HG03521 (cell line): ENCODE measurements around the gene ARHGAP19.

ENCODE experiments used
- ATAC-seq: cut with Tn5 transposase; IDR thresholded peaks from one replicate; pipeline ENCODE4 v1.9.1; 2021; ENCODE audit warnings: mild to moderate bottlenecking, moderate library complexity; ENCODE audit not compliant: unreplicated experiment

The ARHGAP19 gene

DNA sequence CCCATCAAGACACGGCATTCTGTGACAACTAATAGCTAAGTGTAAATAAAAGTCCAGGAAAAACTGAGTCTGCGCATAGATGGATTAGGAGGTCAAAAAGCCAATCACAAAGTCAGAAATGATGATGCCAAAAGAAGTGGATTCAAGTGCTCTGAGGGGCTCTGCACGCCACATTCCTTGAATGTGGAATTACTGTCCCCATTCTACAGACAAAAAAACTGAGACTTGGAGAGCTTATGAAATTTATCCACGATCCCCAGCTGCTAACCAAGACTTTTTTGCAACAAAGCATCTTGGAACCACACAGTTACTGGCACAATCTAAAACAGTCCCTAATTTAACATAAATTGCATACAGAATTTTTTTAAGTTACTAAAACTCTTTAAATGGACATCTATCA is 57.1 kb downstream of the ARHGAP19 start:
- no peak for ATAC-seq

DNA sequence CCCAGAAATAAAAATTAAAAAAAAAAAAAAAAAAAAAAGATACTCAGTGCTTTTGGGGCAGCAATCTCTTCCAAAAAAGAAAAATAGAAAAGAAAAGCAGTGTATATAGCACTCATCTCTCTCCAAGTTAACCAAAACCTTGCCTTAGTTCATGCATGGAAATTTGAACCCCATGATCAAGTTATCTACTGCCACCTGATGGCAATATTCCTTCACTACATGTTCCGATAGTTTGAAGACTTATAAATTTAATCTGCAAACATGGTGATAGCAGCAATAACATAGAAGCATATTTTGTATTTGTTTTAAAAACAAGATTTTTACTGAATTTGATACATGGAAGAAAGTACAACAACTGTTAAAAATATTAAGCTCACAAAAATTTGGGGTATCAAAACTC is 58.0 kb downstream of the ARHGAP19 start:
- no peak for ATAC-seq

GRCh38 chr10:97230146-97230545 is 62.3 kb downstream of the ARHGAP19 start:
- ATAC-seq: no peak

GRCh38 chr10:97229322-97230015 is 63.0 kb downstream of the ARHGAP19 start:
- no peak for ATAC-seq

- no peak for ATAC-seq
Measured at GRCh38 chr10:97228775-97229157, 63.7 kb downstream of the ARHGAP19 start.

DNA sequence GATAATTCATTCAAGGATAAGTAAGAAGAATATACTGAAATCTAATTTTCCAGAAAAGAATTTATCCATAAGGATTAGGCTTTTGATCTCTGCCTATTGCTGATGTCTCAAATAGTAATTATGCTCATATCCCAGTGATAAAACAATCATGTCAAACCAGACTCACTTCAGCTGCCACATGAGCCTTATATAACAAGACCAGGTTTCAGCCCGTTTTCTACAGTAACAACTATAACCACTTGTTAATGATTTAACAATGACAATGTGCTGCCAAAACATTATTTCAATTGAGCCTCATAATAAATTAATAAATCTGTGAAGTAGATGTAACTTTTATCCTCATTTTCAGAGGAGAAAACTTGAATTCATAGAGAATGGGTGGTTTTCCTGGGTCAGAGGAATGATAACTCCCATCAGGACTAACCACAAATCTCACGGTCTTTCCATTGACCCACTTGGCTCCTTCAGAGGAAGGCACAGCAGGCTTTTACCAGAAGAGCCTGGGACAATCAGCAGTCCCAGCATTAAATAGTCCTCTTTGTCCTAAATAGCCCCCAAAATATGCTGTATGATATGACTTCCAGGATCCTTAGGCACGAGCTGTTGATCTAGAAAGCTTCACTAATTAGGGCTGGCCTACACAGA is 64.2 kb downstream of the ARHGAP19 start:
- ATAC-seq: no peak

DNA sequence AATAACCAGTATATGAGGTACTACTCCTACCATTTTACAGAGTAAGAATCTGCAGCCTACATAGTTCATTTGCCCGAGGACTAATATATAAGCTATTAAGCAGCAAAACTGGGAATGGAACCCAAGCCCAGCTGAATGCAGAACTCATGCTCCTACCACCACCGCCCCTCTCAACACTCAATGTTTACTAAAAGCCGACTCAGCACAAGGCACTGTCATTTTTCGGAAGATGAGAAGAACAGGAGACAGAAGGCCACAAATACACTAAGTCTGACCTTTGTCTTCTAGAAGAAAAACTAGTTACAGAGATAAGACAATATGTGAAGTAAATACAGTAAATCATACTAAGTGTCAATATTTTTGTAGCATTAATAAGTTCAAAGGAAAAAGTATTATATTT is 66.0 kb downstream of the ARHGAP19 start:
- no peak for ATAC-seq

DNA sequence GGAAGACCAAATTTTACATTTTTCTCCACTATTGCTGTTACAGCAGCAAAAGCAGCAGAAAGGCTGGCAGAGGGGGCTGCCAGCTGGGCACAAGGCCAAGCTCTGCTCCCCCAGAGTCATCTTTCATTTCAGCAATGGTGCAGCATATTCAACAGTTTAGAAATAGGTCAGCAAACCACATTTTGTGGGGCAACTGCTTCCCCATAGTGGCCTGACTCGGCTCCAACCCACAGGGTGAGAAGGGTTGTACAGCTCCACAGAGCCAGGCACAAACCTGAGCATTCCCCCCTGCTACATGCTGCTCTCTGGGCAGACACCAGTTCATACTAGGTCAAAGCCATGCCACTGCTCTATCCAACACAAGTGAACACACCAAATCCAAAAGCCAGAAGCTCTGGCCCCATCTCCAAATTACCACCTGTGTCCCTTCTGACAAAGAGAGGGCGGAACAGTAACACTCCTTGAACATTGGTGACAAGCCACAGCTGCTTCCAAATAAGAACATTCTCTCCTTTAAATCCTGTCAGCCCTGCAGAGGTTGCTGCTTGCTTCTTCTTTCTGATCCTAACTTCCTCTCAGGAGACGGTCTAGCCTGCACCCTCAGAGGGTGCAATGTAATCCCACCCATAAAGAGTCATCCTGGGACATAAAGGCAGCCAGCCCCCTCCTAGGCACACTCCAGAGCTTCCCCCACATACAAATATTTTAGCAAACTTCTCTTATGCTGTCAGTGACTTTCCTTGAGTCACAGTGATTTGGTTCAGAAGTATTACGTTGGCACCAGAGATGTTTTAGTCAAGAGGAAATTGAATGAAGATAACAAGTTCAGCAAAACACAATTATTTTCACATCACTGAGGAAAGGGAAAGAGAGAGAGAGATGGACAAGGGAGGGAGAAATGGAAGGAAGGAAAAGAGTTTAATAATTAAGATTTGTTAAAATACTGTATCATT is 67.7 kb downstream of the ARHGAP19 start:
- ATAC-seq: no peak

- ATAC-seq: no peak
Measured at GRCh38 chr10:97222326-97222961, 70.0 kb downstream of the ARHGAP19 start.

- no peak for ATAC-seq
Measured at GRCh38 chr10:97220355-97220754, 72.1 kb downstream of the ARHGAP19 start.

GRCh38 chr10:97217299-97217698 is 75.1 kb downstream of the ARHGAP19 start:
- no peak for ATAC-seq

DNA sequence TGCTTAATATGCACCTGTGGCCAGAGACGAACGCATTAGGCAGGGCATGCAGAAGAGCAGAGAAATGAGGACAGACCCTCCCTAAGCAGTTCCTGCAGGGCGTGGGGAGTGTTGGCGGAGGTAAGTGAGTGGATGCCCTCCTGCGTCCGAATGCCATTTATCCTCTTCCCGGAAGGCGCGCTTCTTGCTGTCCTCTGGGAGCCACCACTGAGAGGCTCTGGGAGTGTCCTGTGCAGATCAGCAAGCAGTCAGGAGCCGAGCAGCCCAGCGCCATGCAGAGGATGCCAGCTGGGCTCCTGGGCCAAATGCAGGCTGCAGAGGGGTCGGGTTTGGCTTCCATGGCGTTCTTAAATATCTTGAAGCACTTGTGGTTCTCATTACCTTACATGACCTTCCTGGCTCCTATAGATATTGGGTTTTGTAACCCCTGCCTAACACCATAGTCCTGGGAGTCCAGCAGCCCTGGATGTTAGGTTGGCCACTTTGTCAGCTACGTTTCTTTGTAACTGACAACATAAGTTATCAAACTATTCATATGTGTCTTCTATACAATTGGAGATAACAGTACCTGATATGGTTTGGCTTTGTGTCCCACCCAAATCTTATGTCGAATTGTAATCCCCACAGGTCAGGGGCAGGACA is 76.7 kb downstream of the ARHGAP19 start:
- ATAC-seq: no peak

DNA sequence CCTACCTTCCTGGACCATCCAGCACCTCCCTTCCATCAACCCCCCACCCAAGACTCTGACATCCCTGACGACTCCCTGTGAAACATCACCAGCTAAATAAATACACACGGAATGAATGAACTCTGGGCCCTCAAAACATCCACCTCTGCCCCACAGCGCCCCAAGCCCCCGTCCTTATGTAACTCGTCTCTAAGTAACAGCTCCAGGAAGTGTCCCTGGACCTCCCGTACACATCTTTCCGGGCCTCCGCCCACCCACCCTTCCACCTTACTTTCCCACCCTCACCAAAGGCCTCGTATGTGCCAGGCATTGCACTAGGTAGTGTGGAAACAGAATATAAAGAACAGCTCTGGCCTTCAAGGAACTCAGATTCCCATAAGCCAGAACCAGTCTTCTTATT is 79.0 kb downstream of the ARHGAP19 start:
- no peak for ATAC-seq

DNA sequence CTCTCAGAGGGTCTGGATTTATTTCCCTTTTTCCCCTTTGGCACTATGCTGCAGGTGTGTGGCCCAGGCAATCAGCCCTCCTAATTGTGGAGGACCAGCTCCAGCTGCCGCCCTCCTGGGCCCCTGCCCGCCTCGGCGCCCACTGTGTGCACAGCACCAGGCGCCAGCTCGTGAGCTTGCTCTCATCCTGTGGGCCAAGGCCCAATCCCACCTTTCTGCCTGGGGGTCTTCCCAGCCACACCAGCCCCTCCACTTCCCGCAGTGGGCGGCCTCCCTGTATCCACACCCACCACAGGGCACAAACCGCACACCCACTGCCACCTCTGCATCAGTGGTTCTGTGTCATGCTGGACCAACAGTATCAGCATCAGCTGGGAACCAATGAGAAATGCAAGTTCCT is 81.2 kb downstream of the ARHGAP19 start:
- no peak for ATAC-seq

DNA sequence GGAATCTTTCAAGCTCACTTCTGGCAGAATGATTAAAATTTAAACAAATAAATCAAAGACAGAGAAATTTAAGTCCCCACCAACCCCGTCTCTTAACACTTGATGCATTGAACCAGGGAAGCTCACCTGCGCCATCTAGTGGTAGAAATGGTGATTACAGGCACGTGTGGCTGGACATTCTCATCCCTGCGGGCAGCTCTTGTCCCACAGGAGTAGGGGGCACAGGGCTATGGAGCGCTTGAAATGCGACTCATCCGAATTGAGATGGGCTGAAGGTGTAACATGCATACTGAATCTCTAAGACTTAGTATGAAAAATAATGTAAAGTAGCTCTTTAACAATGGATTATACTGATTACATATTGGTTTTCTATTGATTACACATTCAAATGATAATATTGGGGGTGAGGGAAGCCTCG is 81.9 kb downstream of the ARHGAP19 start:
- ATAC-seq: no peak

DNA sequence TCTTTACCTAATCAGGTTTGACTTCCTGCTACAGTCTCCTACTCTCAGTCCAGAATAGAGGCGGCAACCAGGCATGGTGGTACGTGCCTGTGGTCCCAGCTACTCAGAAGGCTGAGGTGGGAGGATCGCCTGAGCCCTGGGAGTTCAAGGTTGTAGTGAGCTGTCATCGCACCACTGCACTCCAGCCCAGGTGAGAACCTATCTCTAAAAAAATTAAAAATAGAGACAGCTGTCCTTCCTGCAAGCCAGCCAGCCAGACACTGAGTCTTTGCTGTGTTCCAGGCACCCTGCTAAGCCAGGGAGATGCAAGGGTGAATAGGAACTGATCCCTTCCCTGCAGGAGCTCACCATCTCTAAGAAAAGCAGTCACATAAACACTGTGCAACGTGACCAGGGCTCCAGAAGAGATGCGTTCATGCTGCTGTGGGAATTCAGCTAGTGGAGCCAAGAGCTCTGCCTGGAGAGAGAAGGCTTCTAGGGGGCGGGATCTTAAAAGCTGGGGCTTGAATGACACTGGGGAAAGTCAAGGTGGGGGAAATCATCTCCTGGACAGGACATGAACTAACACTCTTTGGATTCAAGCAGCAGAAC is 84.6 kb downstream of the ARHGAP19 start:
- no peak for ATAC-seq

DNA sequence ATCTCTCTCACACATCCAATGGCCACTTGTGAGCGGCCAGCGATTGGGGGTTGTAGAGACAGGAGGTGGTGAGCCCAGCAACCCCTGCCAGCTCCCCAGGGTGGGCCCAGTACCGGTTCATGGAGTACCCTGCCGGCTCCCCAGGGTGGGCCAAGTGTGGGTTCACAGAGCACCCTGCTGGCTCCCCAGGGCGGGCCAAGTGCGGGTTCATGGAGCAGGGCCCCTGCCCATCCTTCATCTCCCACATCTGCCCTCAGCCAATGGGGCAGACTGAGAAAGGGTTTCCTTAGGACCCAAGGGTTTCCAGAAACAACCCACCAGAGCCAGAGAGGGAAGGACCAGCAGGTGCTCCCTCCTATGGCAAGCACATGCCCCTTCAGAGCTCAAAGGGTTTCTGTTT is 85.3 kb downstream of the ARHGAP19 start:
- ATAC-seq: no peak

DNA sequence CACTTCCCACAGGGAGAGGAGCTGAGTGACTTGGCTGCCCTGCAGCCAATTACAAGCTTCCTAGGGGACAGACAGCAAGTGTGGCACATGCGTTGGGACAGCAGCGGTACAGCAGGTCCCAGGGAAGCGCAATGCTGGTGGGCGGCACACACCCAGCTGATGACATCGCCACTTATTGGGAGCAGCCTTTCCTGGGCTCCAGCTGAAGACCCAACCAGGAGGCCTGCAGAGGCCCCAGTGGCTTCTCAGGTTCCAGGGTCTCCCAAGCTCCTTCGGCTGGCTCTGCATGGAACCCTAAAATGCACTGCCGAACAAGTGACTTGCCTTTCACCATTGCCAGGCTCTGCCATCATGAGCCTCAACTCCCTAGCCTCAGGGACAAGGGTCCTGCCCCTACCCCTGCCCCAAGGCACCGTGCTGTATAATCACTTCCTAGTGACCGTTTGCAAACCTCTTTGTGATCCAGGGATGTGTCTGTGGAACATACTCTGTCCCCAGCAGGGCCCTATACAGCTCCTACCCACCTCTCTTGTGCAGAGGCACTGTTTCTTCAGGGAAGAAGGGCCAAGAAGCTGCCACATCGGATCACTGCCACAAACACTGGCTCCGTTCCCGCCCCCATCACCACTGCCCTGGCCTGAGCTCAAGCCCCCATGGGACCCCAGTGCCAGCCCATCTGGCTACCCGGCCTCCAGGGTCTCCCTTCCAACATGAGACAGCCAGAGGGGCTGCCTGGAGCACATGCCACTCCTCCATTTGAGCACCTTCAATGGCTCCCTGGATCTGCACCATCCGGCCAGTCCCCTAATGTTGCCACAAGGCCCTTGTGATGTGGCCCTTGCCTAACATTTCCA is 87.4 kb downstream of the ARHGAP19 start:
- ATAC-seq: no peak

DNA sequence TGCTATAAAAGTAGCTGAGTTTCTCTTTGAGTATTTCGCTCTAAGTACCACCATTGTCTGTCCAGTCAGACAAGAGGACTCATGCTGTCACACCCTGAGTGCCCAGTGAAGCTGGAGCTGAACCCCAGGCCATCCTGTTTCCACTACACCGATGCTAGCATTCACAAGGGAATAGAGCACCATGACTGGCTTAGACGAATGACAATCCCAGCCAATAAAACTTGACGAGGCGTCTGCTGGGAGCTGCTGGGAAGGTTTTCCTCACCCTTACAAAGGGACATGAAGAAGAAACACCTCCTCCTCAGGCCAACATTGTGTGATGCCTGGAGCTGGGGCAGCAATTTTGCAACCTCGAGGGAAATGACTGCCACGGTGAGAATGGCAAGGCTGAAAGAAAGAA is 89.2 kb downstream of the ARHGAP19 start:
- no peak for ATAC-seq
